ENCODE results near the gene HTT.

- no peak for TF ChIP-seq CTCF (IDR thresholded peaks at IDR 0.05)
- TF ChIP-seq POLR2AphosphoS5 (IDR thresholded peaks at IDR 0.05; ENCODE audit: insufficient read depth in 1 of 2, low read depth in 1 of 2), result no peak
Observed at GRCh38 chr4:3157366-3157765, 82.9 kb downstream of the HTT start.
